Stimulated activated CD4-positive, alpha-beta T cell treated with anti-CD3 and anti-CD28 coated beads, Interleukin-12 subunit alpha, Interleukin-12 subunit beta, amount 100 ng/mL, for 4 hours (primary cell): ENCODE data around the gene ARID5B.

Experiments used
- DNase-seq: peaks from one replicate; pipeline ENCODE4 v3.0.0-alpha.2; 2020

The ARID5B gene

GRCh38 chr10:61890430-61890829 lies 11.1 kb upstream of the ARID5B start:
- no peak for DNase-seq

- no peak for DNase-seq
These were observed 10.6 kb upstream of the ARID5B start for GRCh38 chr10:61890881-61891409.

GRCh38 chr10:61891906-61892585 lies 9.5 kb upstream of the ARID5B start:
- no peak for DNase-seq

- DNase-seq: no peak
These were observed 8.5 kb upstream of the ARID5B start for GRCh38 chr10:61892961-61893360.

- no peak for DNase-seq
These were observed 7.4 kb upstream of the ARID5B start for GRCh38 chr10:61894133-61894532.

GRCh38 chr10:61895898-61896600 lies 5.5 kb upstream of the ARID5B start:
- no peak for DNase-seq

- peak; percentile 28 for DNase-seq
These were observed 4.4 kb upstream of the ARID5B start for GRCh38 chr10:61896854-61897661.

- DNase-seq: no peak
These were observed 3.6 kb upstream of the ARID5B start for GRCh38 chr10:61897671-61898434.

GRCh38 chr10:61898435-61898778 lies 3.1 kb upstream of the ARID5B start:
- DNase-seq: no peak

GRCh38 chr10:61899069-61899531 lies 2.4 kb upstream of the ARID5B start:
- no peak for DNase-seq

- no peak for DNase-seq
These were observed 1.9 kb upstream of the ARID5B start for GRCh38 chr10:61899663-61899996.

GRCh38 chr10:61899997-61900828 lies 1.3 kb upstream of the ARID5B start:
- DNase-seq: peak; percentile 42

- no peak for DNase-seq
These were observed 438 bp downstream of the ARID5B start for GRCh38 chr10:61901829-61902444.

GRCh38 chr10:61902445-61903220 lies 1.1 kb downstream of the ARID5B start:
- peak; percentile 68 for DNase-seq

- peak; percentile 59 for DNase-seq
These were observed 1.9 kb downstream of the ARID5B start for GRCh38 chr10:61903221-61903927.

- no peak for DNase-seq
These were observed 2.4 kb downstream of the ARID5B start for GRCh38 chr10:61903928-61904344.

- peak; percentile 37 for DNase-seq
These were observed 3.5 kb downstream of the ARID5B start for GRCh38 chr10:61904733-61905725.

- DNase-seq: no peak
These were observed 4.5 kb downstream of the ARID5B start for GRCh38 chr10:61905837-61906561.
